ENCODE measurements around the gene TMEM221.
A peak's percentile ranks its signal among the peaks of the same experiment; 100 is the strongest.

TMEM221 gene

GRCh38 chr19:17436874-17437267 is 11.6 kb downstream of the TMEM221 start:
- DNase-seq = no peak

GRCh38 chr19:17436094-17436873 is 12.2 kb downstream of the TMEM221 start:
- DNase-seq = no peak

GRCh38 chr19:17435218-17435617 is 13.2 kb downstream of the TMEM221 start:
- no peak for DNase-seq

- DNase-seq = no peak
Measured at GRCh38 chr19:17431417-17431816, 17.1 kb downstream of the TMEM221 start.

GRCh38 chr19:17429641-17430113 is 18.8 kb downstream of the TMEM221 start:
- DNase-seq = no peak

GRCh38 chr19:17424743-17425365 is 23.6 kb downstream of the TMEM221 start:
- no peak for DNase-seq

GRCh38 chr19:17423429-17424208 is 24.8 kb downstream of the TMEM221 start:
- no peak for DNase-seq

- DNase-seq = no peak
Measured at GRCh38 chr19:17421942-17422341, 26.5 kb downstream of the TMEM221 start.

GRCh38 chr19:17420475-17420924 is 28.0 kb downstream of the TMEM221 start:
- no peak for DNase-seq

- DNase-seq = peak; percentile 96
Measured at GRCh38 chr19:17419621-17420474, 28.6 kb downstream of the TMEM221 start, which contains the start of gene MVB12A. MVB12A (plus strand) TSS chr19:17420047; CDS start chr19:17420136, 89 bp downstream.

GRCh38 chr19:17419154-17419620 is 29.3 kb downstream of the TMEM221 start:
- DNase-seq = no peak

- DNase-seq = no peak
Measured at GRCh38 chr19:17418710-17419109, 29.8 kb downstream of the TMEM221 start.

- DNase-seq = no peak
Measured at GRCh38 chr19:17415121-17415520, 33.3 kb downstream of the TMEM221 start.

GRCh38 chr19:17414097-17414496 is 34.4 kb downstream of the TMEM221 start:
- no peak for DNase-seq

GRCh38 chr19:17411801-17412200 is 36.7 kb downstream of the TMEM221 start:
- no peak for DNase-seq

GRCh38 chr19:17409990-17410389 is 38.5 kb downstream of the TMEM221 start:
- DNase-seq = no peak

GRCh38 chr19:17406887-17407196 is 41.6 kb downstream of the TMEM221 start:
- DNase-seq = no peak

GRCh38 chr19:17406046-17406886 is 42.2 kb downstream of the TMEM221 start:
- DNase-seq = no peak

GRCh38 chr19:17405250-17406045 is 43.0 kb downstream of the TMEM221 start, which contains the start of gene BST2:
BST2 (minus strand) TSS chr19:17405630; CDS start chr19:17405575, 55 bp downstream.
- DNase-seq = no peak

GRCh38 chr19:17404621-17405249 is 43.7 kb downstream of the TMEM221 start:
- DNase-seq = no peak
